HCT116 (cell line): Measurements from ENCODE around the gene ALOXE3. TPM values are rescaled to one million over a fixed set of nuclear protein-coding genes. Genes with fewer than 3 reads are reported as not detected.

Source experiments
- ATAC-seq: fragments of 200-7000 bp; cut with Tn5 transposase; 2 replicates; pipeline ENCODE4 v1.9.1; 2020; ENCODE audit warnings: mild to moderate bottlenecking, moderate library complexity
- BruUV-seq: library from RNA; stranded (reverse); fragments of 400-500 nt; replicated peaks from 2 replicates; lab custom pipeline; 2021; lab: Mats Ljungman, UMichigan
- CTCF ChIA-PET: fragments of 300-600 bp; sonication (Branson Sonifier 250); formaldehyde crosslinking; loops from one replicate; lab custom pipeline; 2021; ENCODE audit warnings: antibody characterized with exemption; lab: Charles Lee
- POLR2A ChIA-PET: fragments of 300-600, 350-600 bp; sonication (Branson Sonifier 250); formaldehyde crosslinking; loops from one replicate; lab custom pipeline; 2021; ENCODE audit warnings: antibody characterized with exemption; lab: Charles Lee
- RAD21 ChIA-PET, 2 experiments: fragments of 300-600 bp; sonication (Branson Sonifier 250); formaldehyde crosslinking; loops; one replicate each; lab custom pipeline; 2023; ENCODE audit warnings: low total read pairs in 2 of 2; ENCODE audit not compliant: uncharacterized antibody in 2 of 2, unreplicated experiment in 2 of 2, low non-redundant PET in 1 of 2; lab: Charles Lee
- DNase-seq: peaks from one replicate; pipeline ENCODE4 v3.0.0-alpha.2; 2010; ENCODE audit warnings: low read depth, low spot score
- H2AFZ ChIP-seq: fragments of 200-600 bp; shearing (Covaris generic), sonication (generic); 2 replicates; pipeline ENCODE4 v1.6.1; 2017; ENCODE audit warnings: low read depth, mixed run types, mixed read lengths, antibody characterized with exemption, low read length; ENCODE audit not compliant: poor library complexity, severe bottlenecking
- H3K27ac ChIP-seq: 2 replicates; pipeline ENCODE4 v1.5.1; 2012; ENCODE audit warnings: low read depth, low read length
- H3K27me3 ChIP-seq: fragments of 200-600 bp; sonication (generic); 2 replicates; pipeline ENCODE4 v1.6.1; 2016; ENCODE audit warnings: mixed run types, low read length, mixed read lengths; ENCODE audit not compliant: insufficient read depth
- H3K36me3 ChIP-seq, 2 experiments: fragments of 200-500 bp in 1 of 2; fragments of 200-600 bp in 1 of 2; sonication (Bioruptor generic) in 1 of 2; sonication (generic) in 1 of 2; 2 replicates each; pipeline versions ENCODE4 v1.5.1 to v1.6.1; 2014 to 2016; ENCODE audit warnings: low read length in 2 of 2, inconsistent platforms in 1 of 2, mixed read lengths in 1 of 2, mixed run types in 1 of 2; ENCODE audit not compliant: insufficient read depth in 2 of 2, control insufficient read depth in 1 of 2
- H3K4me1 ChIP-seq, 2 experiments: fragments of 200-600 bp in 1 of 2; sonication (generic) in 1 of 2; 2 replicates each; pipeline versions ENCODE4 v1.5.1 to v1.6.1; 2012 to 2017; ENCODE audit warnings: low read length in 2 of 2, inconsistent platforms in 1 of 2, mild to moderate bottlenecking in 1 of 2, mixed read lengths in 1 of 2, mixed run types in 1 of 2, moderate library complexity in 1 of 2; ENCODE audit not compliant: insufficient read depth in 2 of 2, control insufficient read depth in 1 of 2
- H3K4me2 ChIP-seq: fragments of 200-600 bp; sonication (generic); 2 replicates; pipeline ENCODE4 v1.6.1; 2017; ENCODE audit warnings: mixed run types, low read length, mixed read lengths
- H3K4me3 ChIP-seq, 2 experiments: fragments of 200-600 bp in 1 of 2; sonication (generic) in 1 of 2; replicated peaks in 1 of 2; 2 replicates each; pipeline ENCODE4 v1.5.1; 2011 to 2016; ENCODE audit warnings: low read length in 2 of 2, control low read depth in 1 of 2, low read depth in 1 of 2, mild to moderate bottlenecking in 1 of 2, mixed read lengths in 1 of 2, mixed run types in 1 of 2
- H3K79me2 ChIP-seq: fragments of 200-600 bp; sonication (generic); 2 replicates; pipeline ENCODE4 v1.6.1; 2017; ENCODE audit warnings: mild to moderate bottlenecking, mixed run types, low read length, moderate library complexity, mixed read lengths; ENCODE audit not compliant: insufficient read depth
- H3K9ac ChIP-seq: fragments of 200-600 bp; sonication (generic); 2 replicates; pipeline ENCODE4 v1.6.1; 2016; ENCODE audit warnings: low read length, mixed read lengths
- H3K9me2 ChIP-seq: fragments of 200-600 bp; sonication (generic), shearing (Covaris generic); 2 replicates; pipeline ENCODE4 v1.6.1; 2017; ENCODE audit warnings: mixed run types, mild to moderate bottlenecking, moderate library complexity; ENCODE audit not compliant: insufficient read depth
- H3K9me3 ChIP-seq, 2 experiments: fragments of 200-500 bp in 1 of 2; fragments of 200-600 bp in 1 of 2; sonication (Bioruptor generic) in 1 of 2; sonication (generic) in 1 of 2; 2 replicates each; pipeline ENCODE4 v1.6.1; 2014 to 2017; ENCODE audit warnings: low read length in 2 of 2, mixed read lengths in 2 of 2, inconsistent platforms in 1 of 2, low read depth in 1 of 2, mild to moderate bottlenecking in 1 of 2, mixed run types in 1 of 2, moderate library complexity in 1 of 2; ENCODE audit not compliant: control insufficient read depth in 1 of 2, insufficient read depth in 1 of 2
- H4K20me1 ChIP-seq: fragments of 200-600 bp; sonication (generic), shearing (Covaris generic); 2 replicates; pipeline ENCODE4 v1.6.1; 2017; ENCODE audit warnings: mixed run types, mild to moderate bottlenecking, moderate library complexity; ENCODE audit not compliant: insufficient read depth
- CBX3 ChIP-seq: IDR thresholded peaks from 2 replicates; pipeline ENCODE4 v1.6.1; 2012; ENCODE audit warnings: low read depth
- CEBPB ChIP-seq: IDR thresholded peaks from 2 replicates; pipeline ENCODE4 v1.6.1; 2012; ENCODE audit warnings: low read depth
- EGR1 ChIP-seq: IDR thresholded peaks from 2 replicates; pipeline ENCODE4 v1.6.1; 2012; ENCODE audit warnings: low read depth
- ELF1 ChIP-seq: IDR thresholded peaks from 2 replicates; pipeline ENCODE4 v1.6.1; 2012; ENCODE audit warnings: low read depth, borderline replicate concordance
- EZH2phosphoT487 ChIP-seq: fragments of 200-600 bp; IDR thresholded peaks from 2 replicates; pipeline ENCODE4 v1.6.1; 2018; ENCODE audit warnings: antibody characterized with exemption, borderline replicate concordance
- FOSL1 ChIP-seq: IDR thresholded peaks from 2 replicates; pipeline ENCODE4 v1.6.1; 2012; ENCODE audit warnings: low read depth
- JUND ChIP-seq: IDR thresholded peaks from 2 replicates; pipeline ENCODE4 v1.6.1; 2012
- POLR2A ChIP-seq: IDR thresholded peaks from 2 replicates; pipeline ENCODE4 v1.7.0; 2011; ENCODE audit warnings: borderline replicate concordance; ENCODE audit not compliant: insufficient read depth, insufficient read length; ENCODE audit errors: extremely low read depth
- RAD21 ChIP-seq: IDR thresholded peaks from 2 replicates; pipeline ENCODE4 v1.6.1; 2012; ENCODE audit warnings: low read depth, mild to moderate bottlenecking
- SIN3A ChIP-seq: IDR thresholded peaks from 2 replicates; pipeline ENCODE4 v1.6.1; 2012; ENCODE audit warnings: low read depth
- SP1 ChIP-seq: IDR thresholded peaks from 2 replicates; pipeline ENCODE4 v1.6.1; 2012; ENCODE audit warnings: low read depth
- SRF ChIP-seq: IDR thresholded peaks from 2 replicates; pipeline ENCODE4 v1.6.1; 2012; ENCODE audit warnings: low read depth
- TCF7L2 ChIP-seq: IDR thresholded peaks from 2 replicates; pipeline ENCODE4 v1.7.0; 2011; ENCODE audit warnings: borderline replicate concordance, inconsistent platforms; ENCODE audit not compliant: insufficient read depth, insufficient read length; ENCODE audit errors: extremely low read depth
- YY1 ChIP-seq: IDR thresholded peaks from 2 replicates; pipeline ENCODE4 v1.6.1; 2011; ENCODE audit warnings: low read length, low read depth, moderate library complexity, mild to moderate bottlenecking; ENCODE audit not compliant: insufficient replicate concordance; ENCODE audit errors: extremely low read depth
- ZFX ChIP-seq: fragments of 450-650 bp; IDR thresholded peaks from 2 replicates; pipeline ENCODE4 v1.6.1; 2017
- ZNF274 ChIP-seq: fragments of 200-500 bp; sonication (Bioruptor generic); IDR thresholded peaks from 2 replicates; pipeline ENCODE4 v1.6.1; 2014; ENCODE audit warnings: mild to moderate bottlenecking, low read depth, low read length, inconsistent platforms
- intact Hi-C: fragments of 100-400 bp; cut with micrococcal nuclease; formaldehyde crosslinking; loops from 2 replicates; pipeline ENCODE4 v1.10.0; 2022
- total RNA-seq: library from RNA; stranded (reverse); gene quantifications from one replicate; pipeline ENCODE4 v1.2.1, GENCODE V29; 2021; ENCODE audit not compliant: unreplicated experiment
- TF ChIP-seq, protein P1 (sequence below): IDR thresholded peaks from 2 replicates; pipeline ENCODE4 v1.6.1; 2012
- TF ChIP-seq, protein P2 (sequence below): IDR thresholded peaks from 2 replicates; pipeline ENCODE4 v1.6.1; 2012; ENCODE audit warnings: low read depth
- TF ChIP-seq, protein P3 (sequence below): IDR thresholded peaks from 2 replicates; pipeline ENCODE4 v1.6.1; 2012
- TF ChIP-seq, protein P4 (sequence below): IDR thresholded peaks from 2 replicates; pipeline ENCODE4 v1.6.1; 2011; ENCODE audit warnings: mild to moderate bottlenecking, low read length, moderate library complexity; ENCODE audit not compliant: insufficient replicate concordance; ENCODE audit errors: extremely low read depth

Gene ALOXE3
- total RNA-seq, 1 experiment from 2014 or later, result 3.5 TPM

DNA sequence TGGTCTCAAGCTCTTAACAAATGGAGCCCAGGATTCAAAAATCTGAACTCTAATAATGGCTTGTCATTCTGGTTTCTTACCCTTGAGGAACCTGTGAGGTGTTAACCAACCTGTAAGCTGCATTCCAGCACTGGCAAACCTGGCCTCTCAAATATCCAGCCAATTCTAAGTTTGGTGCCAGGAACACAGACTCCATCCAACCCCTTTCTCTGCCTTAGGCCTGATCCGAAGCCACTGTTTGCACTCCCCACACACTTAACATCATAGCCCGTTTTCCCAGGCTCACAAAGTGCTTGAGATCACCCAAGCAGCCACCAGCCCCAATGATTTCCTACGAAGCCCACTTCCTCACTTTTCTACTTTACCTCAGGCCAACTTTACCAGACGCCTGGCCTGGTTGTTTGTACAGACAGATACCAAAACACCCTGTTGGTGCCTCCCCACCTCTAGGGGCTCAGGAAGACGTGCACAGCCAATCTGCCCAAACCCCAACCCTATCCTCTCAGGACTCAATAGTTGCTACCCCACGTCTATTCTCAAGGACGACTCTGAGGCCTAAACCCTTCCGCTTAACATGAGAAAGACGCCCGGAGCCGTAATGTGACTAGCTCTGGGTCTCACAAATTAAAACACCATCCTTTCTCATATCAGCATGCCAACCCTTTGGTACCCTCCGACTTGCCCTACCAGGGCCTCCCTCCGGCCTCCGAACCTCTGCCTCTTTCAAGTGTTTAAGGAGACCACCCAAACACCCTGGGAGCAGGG is 37.1 kb upstream of the ALOXE3 start:
- DNase-seq (no peak), ATAC-seq (no peak)
- Histone ChIP-seq H3K27ac (peak overlapping the region; percentile 56), H3K9me2 (no peaks in the 10 kb centered on the region), H3K4me1 (peaks cover 48 to 94% of the 10 kb centered on the region in 2 experiments), H3K9ac (peak overlapping the region; percentile 99), H4K20me1 (no peaks in the 10 kb centered on the region), H3K36me3 (peaks cover 4 to 14% of the 10 kb centered on the region in 2 experiments; a peak in 3 of 4 replicates), H3K4me3 (peak overlapping the region; percentile 87 to 95), H3K9me3 (no peaks in the 10 kb centered on the region), H2AFZ (no peak overlapping the region), H3K79me2 (peaks cover 61% of the 10 kb centered on the region), H3K27me3 (no peaks in the 10 kb centered on the region), H3K4me2 (peak overlapping the region; percentile 100)
- no peak for TF ChIP-seq ZNF274
- no peak for TF ChIP-seq SP1
- TF ChIP-seq, protein P1, sequence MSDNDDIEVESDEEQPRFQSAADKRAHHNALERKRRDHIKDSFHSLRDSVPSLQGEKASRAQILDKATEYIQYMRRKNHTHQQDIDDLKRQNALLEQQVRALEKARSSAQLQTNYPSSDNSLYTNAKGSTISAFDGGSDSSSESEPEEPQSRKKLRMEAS, result no peak
- no peak for TF ChIP-seq SRF
- no peak for TF ChIP-seq FOSL1
- TF ChIP-seq, protein P2, sequence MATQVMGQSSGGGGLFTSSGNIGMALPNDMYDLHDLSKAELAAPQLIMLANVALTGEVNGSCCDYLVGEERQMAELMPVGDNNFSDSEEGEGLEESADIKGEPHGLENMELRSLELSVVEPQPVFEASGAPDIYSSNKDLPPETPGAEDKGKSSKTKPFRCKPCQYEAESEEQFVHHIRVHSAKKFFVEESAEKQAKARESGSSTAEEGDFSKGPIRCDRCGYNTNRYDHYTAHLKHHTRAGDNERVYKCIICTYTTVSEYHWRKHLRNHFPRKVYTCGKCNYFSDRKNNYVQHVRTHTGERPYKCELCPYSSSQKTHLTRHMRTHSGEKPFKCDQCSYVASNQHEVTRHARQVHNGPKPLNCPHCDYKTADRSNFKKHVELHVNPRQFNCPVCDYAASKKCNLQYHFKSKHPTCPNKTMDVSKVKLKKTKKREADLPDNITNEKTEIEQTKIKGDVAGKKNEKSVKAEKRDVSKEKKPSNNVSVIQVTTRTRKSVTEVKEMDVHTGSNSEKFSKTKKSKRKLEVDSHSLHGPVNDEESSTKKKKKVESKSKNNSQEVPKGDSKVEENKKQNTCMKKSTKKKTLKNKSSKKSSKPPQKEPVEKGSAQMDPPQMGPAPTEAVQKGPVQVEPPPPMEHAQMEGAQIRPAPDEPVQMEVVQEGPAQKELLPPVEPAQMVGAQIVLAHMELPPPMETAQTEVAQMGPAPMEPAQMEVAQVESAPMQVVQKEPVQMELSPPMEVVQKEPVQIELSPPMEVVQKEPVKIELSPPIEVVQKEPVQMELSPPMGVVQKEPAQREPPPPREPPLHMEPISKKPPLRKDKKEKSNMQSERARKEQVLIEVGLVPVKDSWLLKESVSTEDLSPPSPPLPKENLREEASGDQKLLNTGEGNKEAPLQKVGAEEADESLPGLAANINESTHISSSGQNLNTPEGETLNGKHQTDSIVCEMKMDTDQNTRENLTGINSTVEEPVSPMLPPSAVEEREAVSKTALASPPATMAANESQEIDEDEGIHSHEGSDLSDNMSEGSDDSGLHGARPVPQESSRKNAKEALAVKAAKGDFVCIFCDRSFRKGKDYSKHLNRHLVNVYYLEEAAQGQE, result no peak
- TF ChIP-seq ZFX, result no peak
- TF ChIP-seq JUND, result no peak
- TF ChIP-seq SIN3A, result no peak
- no peak for TF ChIP-seq CBX3
- no peak for TF ChIP-seq EGR1
- no peak for TF ChIP-seq RAD21
- no peak for TF ChIP-seq POLR2A
- TF ChIP-seq, protein P3, sequence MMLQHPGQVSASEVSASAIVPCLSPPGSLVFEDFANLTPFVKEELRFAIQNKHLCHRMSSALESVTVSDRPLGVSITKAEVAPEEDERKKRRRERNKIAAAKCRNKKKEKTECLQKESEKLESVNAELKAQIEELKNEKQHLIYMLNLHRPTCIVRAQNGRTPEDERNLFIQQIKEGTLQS, result no peak
- no peak for TF ChIP-seq ELF1
- TF ChIP-seq, protein P4, sequence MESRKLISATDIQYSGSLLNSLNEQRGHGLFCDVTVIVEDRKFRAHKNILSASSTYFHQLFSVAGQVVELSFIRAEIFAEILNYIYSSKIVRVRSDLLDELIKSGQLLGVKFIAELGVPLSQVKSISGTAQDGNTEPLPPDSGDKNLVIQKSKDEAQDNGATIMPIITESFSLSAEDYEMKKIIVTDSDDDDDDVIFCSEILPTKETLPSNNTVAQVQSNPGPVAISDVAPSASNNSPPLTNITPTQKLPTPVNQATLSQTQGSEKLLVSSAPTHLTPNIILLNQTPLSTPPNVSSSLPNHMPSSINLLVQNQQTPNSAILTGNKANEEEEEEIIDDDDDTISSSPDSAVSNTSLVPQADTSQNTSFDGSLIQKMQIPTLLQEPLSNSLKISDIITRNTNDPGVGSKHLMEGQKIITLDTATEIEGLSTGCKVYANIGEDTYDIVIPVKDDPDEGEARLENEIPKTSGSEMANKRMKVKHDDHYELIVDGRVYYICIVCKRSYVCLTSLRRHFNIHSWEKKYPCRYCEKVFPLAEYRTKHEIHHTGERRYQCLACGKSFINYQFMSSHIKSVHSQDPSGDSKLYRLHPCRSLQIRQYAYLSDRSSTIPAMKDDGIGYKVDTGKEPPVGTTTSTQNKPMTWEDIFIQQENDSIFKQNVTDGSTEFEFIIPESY, result no peak
- no peak for TF ChIP-seq YY1
- no peak for TF ChIP-seq EZH2phosphoT487
- no peak for TF ChIP-seq CEBPB
- TF ChIP-seq TCF7L2, result no peak
- POLR2A ChIA-PET, result interaction anchor here (1.2 to 9.4 kb wide), 4 partner anchors 17 to 71 kb away, joined by 3 to 95 read pairs (median 10); partner anchors contain the start of gene ALOXE3
- CTCF ChIA-PET, result interaction anchor here (1.2 kb wide), 1 partner anchor 16 kb away, joined by 4 read pairs; no protein-coding TSS in a partner anchor
- TSS peak; percentile 59 for BruUV-seq
- RAD21 ChIA-PET, result no interaction called here
- intact Hi-C loops, result no loop called here
